HG03066 (cell line): ENCODE data around the gene RASGRP1.

Experiments used
- ATAC-seq: cut with Tn5 transposase; IDR thresholded peaks from one replicate; pipeline ENCODE4 v1.9.1; 2021; ENCODE audit warnings: low read depth; ENCODE audit not compliant: unreplicated experiment

RASGRP1 gene

DNA sequence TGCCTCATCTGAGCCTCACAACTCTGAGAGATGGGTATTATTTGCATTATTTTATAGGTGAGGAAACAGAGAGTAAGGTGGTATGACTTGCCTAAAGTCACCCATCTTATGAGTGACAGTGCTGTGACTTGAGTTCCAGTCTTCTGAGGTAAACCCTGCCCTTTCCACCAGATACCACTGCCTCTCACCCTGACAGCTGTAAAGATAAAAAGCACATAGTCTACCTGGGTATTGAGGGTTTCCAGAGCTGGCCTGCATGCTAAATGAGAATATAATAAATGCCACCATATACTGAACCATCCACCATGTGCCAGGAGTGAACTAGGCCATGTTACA is 25.6 kb downstream of the RASGRP1 start:
- no peak for ATAC-seq

DNA sequence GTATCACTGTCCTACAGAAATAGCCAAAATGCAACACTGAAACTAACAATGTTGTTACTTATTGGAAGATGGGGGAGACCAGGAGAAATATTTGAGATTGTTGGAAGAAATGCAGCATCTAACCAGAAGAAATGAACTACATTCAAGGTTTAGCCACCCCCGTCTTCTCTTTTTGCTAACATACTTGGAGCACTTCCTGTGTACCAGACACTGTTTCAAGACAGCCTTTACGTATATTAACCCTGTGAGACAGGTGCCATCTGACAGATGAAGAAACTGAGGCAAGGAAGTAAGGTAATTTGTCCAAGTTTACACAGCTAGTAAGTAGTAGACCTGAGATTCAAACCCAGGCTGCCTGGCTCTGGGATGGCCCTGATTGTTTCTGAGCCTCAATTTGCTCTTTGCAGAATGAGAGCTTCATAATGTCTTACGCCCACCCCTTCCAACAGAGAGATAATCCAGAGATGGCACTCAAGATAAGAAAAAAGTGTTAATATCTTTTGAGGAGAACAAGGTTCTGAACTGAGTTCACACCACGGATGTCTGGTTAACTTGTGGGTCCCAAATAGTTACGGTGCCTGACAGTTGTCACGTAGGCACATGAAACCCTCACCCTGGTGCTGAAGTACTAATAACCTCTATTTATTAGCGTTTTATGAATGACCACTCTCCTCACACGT is 26.1 kb downstream of the RASGRP1 start:
- no peak for ATAC-seq

DNA sequence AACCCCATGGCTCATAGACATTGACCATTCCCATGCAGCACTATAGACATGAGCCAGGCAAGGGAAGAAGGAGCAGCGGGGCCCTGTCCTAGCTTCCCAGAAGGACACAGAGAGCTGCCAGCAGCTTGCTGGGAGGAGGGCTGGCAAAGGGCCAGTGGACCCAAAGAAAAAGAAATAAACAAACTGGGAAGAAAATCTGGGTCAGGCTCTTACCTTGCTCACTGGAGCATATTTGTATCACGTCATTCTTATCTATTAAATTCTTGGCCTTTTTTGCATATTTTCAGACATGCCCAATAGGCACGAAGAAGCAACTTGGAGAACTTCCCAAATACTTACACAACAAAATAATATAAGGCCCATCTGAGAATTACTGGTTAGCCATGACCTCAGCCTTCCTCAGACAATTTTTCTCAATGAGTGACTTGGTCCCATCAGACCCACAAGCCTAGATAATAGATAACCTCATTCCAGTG is 28.4 kb downstream of the RASGRP1 start:
- no peak for ATAC-seq

DNA sequence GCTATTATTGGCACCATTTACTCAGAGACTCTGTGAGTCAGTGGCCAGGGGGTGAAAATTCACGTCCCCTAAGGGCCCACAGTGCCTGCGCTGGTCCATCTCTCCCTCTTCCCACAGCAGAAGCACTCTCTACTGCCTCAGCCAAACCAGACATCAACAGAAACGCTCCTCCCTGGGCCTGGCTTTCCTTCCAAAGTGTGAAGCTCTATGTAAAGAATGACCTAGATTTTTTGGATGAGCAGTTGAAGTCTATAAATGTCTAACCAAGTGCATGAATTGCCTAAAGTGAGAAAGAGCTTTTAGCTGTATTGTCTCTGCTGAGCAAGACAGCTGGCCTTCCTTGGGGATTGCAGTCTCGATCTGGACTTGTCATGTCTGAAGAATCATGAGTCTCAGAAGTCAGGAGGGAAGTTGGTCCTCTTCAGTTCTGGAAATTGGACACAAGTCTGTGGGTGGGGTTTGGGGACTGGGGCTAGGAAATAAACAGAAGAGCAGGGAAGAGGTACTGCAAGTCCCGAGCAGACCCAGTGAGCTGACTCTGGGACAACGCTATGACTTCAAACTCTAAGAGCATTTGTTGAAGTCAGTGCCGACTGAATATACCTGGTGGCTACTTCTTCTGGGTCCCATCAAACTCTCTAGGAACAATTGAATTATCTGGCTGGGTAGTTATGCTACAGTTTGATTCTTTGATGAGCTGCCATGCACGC is 29.0 kb downstream of the RASGRP1 start:
- no peak for ATAC-seq

DNA sequence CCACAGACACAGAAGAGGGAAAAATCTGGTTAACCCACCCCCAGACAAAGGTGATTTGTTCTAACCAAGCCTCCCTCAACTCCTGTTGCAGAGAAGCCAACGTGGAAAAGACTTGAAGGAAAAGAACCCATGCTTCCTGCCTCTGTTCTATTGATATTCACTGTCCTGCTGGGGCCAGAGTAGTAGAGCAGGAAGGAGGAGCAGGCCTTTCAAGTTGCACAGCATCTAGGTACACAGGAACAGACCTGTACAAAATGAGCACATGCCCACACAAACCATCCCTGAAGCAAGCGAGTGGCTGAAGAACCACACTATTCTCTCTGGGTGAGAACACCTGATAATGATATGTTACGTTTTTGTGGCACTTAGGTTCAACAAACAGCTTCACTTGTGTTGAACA is 29.9 kb downstream of the RASGRP1 start:
- no peak for ATAC-seq

DNA sequence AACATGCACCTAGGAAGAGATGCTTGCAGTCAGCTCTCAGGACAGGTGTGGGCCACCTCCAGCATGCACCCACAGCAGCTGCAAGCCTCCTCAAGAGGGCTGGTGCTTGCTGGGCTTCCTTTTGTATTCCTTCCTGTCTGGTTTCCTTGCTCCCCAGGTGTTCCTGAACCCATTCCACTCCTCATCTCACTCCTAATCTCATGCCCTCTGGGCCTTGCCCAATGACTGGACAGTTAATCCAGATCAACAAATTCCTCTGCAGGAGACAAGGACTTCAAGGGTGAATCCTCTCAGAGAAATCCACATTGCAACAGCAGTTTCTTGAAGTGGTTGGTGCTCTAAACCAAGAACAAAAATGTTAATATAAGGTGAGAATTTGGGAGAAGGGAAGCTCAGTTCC is 30.7 kb downstream of the RASGRP1 start:
- no peak for ATAC-seq

DNA sequence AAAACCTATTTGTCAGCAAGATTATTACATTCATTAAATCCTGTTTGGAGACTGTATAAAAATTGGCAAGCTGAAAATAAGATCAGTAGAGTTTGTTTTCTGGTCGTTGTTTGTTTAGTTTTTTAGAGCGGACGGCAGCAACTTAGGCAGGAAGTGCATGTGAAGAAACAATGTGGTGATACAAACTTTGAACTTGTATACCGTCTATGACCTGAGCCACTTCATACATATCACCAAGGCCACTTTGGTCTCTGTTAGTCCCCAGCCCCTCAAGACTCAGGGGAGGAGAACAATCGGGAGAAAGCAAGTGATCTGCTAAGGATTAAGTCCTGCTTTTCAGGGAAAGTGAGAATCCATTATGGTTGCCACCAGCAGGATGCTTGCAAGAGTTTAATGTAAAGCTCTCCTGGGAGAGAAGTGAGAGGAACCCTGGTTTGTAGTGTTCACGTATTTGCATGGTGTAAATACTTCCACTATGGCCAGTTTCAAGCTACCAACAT is 31.1 kb downstream of the RASGRP1 start:
- no peak for ATAC-seq

DNA sequence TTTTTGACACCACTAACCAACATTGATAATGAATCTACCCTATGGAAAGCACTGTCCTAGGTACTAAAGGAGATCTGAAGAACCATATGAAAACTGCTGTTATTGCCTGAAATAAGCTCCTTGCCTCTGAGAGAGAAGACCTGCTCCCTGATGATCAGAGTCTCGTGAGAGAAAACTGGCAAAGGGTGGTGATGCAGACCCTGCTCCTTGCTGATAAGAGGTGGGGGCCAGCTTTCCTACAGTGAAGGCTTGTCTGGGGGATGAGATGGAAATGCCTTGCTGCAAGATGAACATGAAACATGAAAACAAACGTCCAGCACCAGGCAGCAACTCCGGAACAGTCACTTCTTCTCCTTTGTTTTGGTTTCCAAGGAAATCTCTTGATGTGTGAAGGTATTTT is 31.9 kb downstream of the RASGRP1 start:
- ATAC-seq = no peak

DNA sequence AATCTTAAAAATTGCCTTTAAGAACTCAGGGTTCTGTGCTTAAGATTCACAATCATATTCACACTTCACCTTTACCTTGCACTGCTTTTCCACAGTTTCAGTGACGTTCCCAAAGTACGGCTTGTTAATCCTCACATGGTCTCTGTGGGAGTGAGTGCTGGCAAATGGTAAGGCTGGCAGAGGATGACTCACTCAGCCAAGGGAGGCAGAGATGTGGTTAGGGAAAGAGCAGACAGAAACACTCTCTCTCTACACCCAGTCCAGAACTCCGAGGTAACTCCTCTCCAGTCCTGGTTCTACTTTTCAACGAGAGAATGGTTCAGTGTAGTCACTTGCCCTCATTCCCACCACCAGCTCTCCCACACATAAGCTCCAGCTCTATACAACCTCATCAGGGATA is 33.1 kb downstream of the RASGRP1 start:
- no peak for ATAC-seq

DNA sequence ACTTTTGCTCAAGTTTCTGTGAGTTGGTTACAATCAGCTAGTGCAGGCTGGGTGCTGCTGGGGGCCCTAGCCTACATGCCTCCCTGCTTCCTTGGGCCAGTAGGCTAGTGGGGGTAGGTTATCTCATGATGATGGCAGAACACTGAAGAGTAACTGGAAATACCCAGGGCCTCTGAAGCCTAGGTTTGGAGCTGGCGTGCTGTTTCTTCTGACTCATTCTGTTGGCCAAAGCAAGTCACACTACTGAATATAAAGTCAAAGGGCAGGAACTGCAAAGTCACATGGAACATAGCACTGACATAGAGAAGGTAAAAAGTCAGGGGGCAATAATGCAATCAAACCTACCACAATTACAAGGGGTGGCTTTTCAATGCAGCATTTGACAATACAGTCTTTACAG is 34.5 kb downstream of the RASGRP1 start:
- ATAC-seq = no peak

DNA sequence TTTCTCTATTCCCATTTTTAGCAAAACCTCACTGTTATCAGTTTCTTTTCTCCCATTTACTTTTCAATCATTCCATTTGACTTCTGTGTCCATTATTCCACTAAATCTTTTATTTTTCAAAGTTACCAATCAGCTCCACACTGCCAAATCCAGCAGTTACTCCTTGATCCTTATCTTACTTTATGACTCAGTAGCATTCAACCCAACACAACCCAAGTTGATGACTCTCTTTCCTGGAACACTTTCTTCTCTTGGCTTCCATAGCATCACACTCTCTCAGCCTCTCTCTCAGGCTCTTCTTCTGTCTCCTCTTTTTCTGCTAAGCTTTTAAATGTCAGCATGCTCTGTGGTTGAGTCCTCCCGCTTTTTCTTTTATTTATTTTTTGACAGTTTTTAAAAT is 36.3 kb downstream of the RASGRP1 start:
- ATAC-seq = no peak

DNA sequence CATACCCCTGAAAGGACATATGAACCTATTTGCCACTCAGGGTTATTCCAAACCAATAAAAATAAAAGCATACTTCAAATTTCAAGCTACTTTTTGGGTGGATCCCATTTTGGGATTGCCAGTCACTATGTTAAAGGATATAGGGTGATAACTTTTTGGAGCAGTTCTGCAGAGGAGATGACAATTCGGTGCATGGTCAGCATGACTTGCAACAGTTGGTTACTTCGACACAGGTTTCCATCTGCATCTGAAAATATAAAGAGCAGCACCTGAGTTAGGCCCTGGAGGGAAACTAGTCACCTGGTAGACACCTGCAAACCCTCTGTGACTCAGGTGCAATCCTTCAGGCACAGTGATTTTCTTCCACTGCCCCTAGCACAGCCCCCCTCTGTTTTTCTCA is 38.5 kb downstream of the RASGRP1 start:
- no peak for ATAC-seq

DNA sequence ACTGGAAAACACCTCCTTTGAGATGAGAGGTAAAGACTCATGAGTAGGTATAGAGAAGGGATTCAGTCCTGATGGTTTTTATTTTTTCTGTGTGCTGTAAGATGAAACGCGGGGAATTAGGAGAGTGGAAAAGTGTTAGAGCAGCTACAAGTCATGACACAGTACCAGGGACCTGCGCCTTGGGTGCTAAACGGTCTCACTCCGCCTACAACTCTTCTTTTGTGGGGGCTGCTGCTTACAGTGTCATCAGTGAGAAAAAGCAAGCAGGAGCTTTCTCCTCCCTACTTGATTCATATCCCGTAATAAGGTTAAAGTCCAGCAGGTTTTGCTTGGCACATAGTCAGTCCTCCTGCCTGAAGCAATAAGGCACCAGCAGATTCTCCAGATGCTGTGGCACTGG is 39.1 kb downstream of the RASGRP1 start:
- no peak for ATAC-seq

DNA sequence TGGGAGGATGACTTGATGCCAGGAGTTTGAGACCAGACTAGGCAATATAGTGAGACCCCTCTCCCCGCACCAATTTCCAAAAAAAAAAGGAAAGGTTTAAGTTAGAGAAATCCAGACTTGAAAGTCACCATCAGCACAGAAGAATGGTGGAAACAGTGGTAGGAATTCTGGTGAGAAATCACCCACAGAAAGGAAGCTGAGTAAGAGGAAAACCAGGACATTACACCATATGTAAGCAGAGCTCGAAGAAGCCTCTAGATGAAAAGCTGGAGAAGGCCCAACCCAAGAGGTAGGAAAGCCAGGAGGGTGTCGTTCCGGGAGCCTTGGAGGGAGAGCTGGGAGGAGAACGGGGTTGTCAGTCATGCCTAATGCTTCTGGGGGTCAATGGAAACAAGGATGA is 40.5 kb downstream of the RASGRP1 start:
- ATAC-seq = no peak

DNA sequence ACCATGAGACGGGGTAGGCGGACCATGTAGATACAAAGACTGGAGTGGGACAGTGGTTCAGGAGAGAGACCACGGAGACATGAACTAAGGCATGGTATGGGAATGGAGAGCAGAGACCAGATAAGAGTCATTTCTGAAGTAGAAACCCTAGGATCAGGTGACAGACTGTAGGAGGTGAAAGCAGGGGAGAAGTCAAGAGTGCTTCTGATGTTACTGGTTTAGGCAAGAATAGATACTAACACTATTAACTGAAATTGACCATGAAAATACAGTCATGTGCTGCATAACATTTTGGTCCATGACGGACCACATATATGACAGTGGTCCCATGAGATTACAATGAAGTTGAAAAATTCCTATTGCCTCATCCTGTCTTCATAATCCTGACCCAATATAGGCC is 41.7 kb downstream of the RASGRP1 start:
- no peak for ATAC-seq

DNA sequence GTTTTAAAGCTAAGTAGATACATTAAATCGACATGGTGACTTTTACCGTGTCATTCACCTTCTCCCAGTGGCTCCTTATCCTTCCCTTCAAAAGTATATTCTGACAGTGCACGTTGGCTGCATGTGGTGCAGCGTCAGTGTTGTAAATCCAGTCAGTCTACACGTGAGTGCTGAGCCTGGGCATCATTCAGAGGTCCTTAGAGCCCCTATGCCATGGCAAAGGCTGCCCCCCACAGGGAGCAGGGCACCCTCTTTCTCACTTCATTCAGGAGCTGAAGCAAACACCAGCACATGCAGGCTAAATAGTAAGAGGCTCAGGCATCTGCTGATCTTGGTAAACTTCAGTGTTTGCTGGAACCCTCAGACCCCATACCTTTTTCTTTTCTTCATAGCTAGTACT is 43.3 kb downstream of the RASGRP1 start:
- no peak for ATAC-seq

DNA sequence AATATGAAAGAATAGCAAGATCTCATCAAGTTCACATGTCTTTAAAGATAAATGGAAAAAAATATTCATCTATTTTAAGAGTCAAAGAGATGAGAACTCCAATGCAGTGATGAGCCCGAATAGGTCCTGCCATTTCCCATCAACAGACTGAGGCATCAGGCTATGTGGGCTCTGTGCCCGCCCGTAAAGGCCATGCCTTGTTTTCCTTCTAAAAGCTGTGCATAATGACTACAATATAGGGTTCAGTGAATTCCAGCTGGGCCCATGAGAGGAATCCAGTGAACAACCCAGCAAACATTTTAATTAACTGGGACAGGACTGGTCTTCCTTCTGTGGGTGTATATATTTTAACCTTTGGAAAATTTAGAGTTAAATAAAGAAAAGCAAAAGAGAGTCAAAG is 44.6 kb downstream of the RASGRP1 start:
- ATAC-seq = no peak

DNA sequence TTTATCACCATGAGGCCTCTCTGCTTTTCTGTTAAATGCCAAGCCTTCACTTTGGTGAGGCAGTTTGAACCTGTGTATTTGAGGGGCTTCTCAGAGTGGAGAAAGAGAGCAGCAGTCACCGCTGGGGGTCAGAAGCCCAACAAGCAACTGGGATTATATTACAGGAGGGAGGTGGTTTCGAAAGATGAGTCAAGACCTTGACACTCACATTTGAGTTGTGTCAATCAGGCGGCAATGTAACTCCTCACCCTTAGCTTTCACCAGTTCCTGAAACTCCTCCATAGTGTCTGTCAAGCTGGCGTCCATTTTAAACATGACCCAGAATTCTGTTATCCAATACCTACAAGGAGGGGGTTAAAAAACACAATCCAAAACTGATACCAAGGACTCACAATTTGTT is 46.5 kb downstream of the RASGRP1 start:
- ATAC-seq = no peak

DNA sequence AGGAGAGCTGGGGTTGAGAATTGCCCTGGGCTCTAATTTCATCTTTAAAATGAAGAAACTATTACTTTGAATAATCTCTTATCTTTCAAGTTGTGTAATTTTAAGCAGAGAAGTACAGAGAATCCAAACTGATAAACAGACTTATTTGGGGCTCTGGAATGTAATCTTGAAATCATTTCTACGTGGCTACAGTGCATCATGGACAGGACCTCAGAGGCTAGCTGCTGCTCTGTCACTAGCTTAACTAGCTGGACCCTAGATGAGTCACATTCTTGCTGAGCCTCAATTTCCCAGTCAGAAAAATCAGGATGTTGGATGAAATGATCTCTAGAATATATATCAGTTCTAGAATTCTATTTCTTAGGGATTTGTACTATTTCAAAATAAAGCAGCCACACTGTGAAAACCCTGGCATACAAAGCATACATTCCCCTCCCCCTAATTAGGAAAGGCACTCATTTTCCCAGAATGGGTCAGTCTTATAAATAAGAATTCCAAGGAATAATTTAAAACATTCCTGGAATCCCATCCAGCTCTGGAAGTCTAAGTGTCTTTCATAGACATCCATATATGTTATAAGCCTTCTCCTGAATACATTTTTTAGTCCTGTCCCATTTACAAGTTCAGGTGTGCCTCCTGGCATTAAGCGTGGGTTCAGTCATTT is 47.2 kb downstream of the RASGRP1 start:
- no peak for ATAC-seq

DNA sequence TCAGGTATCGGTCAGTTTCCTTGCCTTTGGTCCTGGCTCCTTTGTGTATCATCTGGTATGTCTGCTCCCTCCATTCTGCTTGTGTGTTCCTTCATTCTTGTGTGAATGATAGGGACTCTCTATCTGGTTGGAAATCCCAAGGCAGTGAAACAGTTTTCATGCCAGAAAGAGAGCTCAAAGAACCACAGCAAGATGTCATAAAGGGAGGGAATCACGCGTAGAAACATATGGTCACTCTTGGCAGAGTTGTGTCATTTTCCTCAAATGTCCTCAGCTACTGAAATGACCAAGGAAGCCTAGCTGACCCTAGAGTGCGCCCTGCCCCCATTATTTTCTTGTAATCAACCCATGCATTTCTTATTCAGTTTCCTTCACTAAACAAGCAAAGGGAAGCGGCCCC is 48.0 kb downstream of the RASGRP1 start:
- no peak for ATAC-seq

DNA sequence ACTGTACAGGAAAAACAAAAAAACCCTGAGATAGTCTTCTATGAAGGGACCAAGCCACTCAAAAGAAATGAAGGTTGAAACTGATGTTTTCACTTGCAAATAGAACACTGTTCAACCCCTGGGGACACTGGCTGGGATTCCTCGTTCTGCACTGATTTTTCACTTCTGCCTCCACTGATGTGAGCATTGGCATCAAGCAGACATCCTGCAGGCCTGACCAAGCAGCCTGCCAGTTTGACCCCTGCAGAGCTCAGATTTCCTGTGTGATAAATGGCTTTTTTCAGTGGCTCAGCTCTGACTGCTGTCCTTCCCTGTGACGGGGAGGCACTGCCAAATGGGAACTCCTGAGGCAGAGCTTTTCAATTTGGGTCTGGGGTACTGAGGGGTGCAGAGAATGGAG is 50.0 kb downstream of the RASGRP1 start:
- peak; percentile 75 for ATAC-seq

DNA sequence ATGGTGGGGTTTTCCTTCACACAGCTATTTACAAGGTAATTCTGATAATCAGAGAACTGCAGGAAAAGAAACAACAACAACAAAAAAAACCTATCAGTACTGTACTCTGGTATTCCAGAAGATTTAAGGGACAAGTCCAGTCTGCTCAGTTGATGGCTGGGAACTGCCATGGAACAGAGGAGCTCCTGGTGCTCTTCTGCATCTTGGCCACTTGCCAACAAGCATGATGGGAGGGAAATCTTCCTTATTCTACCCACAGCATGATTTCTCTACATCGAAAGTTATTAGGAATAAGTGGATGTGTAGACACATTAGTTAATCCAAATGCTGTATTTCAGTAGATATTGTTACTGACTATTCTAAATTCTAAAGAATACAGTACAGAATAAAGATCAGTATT is 51.7 kb downstream of the RASGRP1 start:
- no peak for ATAC-seq
